Mesenchymal stem cell (in vitro differentiated cells and primary cell): ENCODE measurements around the gene CDYL2.

Source experiments
- DNase-seq: peaks from one replicate; pipeline ENCODE4 v3.0.0-alpha.2; 2013
- H2AFZ ChIP-seq: one replicate; pipeline ENCODE4 v1.6.1; 2013; ENCODE audit warnings: low read depth, mild to moderate bottlenecking, control low read depth, inconsistent platforms, low read length, moderate library complexity
- H2AK5ac ChIP-seq: 2 replicates; pipeline ENCODE4 v1.6.1; 2013; ENCODE audit warnings: low read length, moderate library complexity, mild to moderate bottlenecking, inconsistent platforms; ENCODE audit not compliant: severe bottlenecking
- H2BK120ac ChIP-seq: one replicate; pipeline ENCODE4 v1.6.1; 2013; ENCODE audit warnings: low read depth, mild to moderate bottlenecking, inconsistent platforms, low read length, moderate library complexity
- H2BK12ac ChIP-seq, 2 experiments: one replicate each; pipeline ENCODE4 v1.6.1; 2013; ENCODE audit warnings: inconsistent platforms in 2 of 2, low read length in 2 of 2, mild to moderate bottlenecking in 2 of 2, moderate library complexity in 2 of 2, control low read depth in 1 of 2
- H2BK15ac ChIP-seq: one replicate; pipeline ENCODE4 v1.6.1; 2013; ENCODE audit warnings: mild to moderate bottlenecking, low read depth, inconsistent platforms; ENCODE audit not compliant: poor library complexity, severe bottlenecking
- H2BK5ac ChIP-seq: 2 replicates; pipeline ENCODE4 v1.6.1; 2013; ENCODE audit warnings: low read depth, mild to moderate bottlenecking, low read length, control low read depth, inconsistent platforms; ENCODE audit not compliant: poor library complexity, severe bottlenecking
- H3K14ac ChIP-seq, 2 experiments: one replicate each; pipeline ENCODE4 v1.6.1; 2013; ENCODE audit warnings: inconsistent platforms in 2 of 2, low read length in 2 of 2, control low read depth in 1 of 2, mild to moderate bottlenecking in 1 of 2, moderate library complexity in 1 of 2
- H3K18ac ChIP-seq, 2 experiments: one replicate each; pipeline ENCODE4 v1.6.1; 2013; ENCODE audit warnings: inconsistent platforms in 2 of 2, low read length in 2 of 2, control low read depth in 1 of 2, low read depth in 1 of 2, mild to moderate bottlenecking in 1 of 2
- H3K23ac ChIP-seq, 2 experiments: one replicate each; pipeline ENCODE4 v1.6.1; 2013; ENCODE audit warnings: inconsistent platforms in 2 of 2, low read length in 2 of 2, mild to moderate bottlenecking in 2 of 2, moderate library complexity in 2 of 2, control low read depth in 1 of 2
- H3K27ac ChIP-seq: 2 replicates; pipeline ENCODE4 v1.5.1; 2013; ENCODE audit warnings: mild to moderate bottlenecking, moderate library complexity, low read length, control low read depth, inconsistent platforms; ENCODE audit not compliant: poor library complexity, severe bottlenecking
- H3K27me3 ChIP-seq, 2 experiments: 2 replicates each; pipeline versions ENCODE4 v1.6.1 to v1.7.0; 2013; ENCODE audit warnings: low read length in 2 of 2, mild to moderate bottlenecking in 2 of 2, moderate library complexity in 2 of 2, control low read depth in 1 of 2, inconsistent platforms in 1 of 2; ENCODE audit not compliant: control insufficient read depth in 1 of 2, insufficient read depth in 1 of 2
- H3K36me3 ChIP-seq, 2 experiments: 2 replicates each; pipeline versions ENCODE4 v1.6.1 to v1.7.0; 2013; ENCODE audit warnings: low read length in 2 of 2, control low read depth in 1 of 2, inconsistent platforms in 1 of 2, low read depth in 1 of 2, mild to moderate bottlenecking in 1 of 2; ENCODE audit not compliant: insufficient read depth in 2 of 2, control insufficient read depth in 1 of 2
- H3K4ac ChIP-seq, 2 experiments: one replicate each; pipeline ENCODE4 v1.6.1; 2013; ENCODE audit warnings: inconsistent platforms in 2 of 2, low read length in 2 of 2, mild to moderate bottlenecking in 2 of 2, moderate library complexity in 2 of 2, control low read depth in 1 of 2, low read depth in 1 of 2
- H3K4me1 ChIP-seq: 2 replicates; pipeline ENCODE4 v1.6.1; 2013; ENCODE audit warnings: low read depth, low read length, control low read depth; ENCODE audit not compliant: control insufficient read depth, insufficient read depth
- H3K4me2 ChIP-seq: 2 replicates; pipeline ENCODE4 v1.6.1; 2013; ENCODE audit warnings: low read length, mild to moderate bottlenecking, inconsistent platforms; ENCODE audit not compliant: poor library complexity, severe bottlenecking
- H3K4me3 ChIP-seq, 2 experiments: 2 replicates each; pipeline versions ENCODE4 v1.5.1 to v1.7.0; 2013; ENCODE audit warnings: low read length in 2 of 2, mild to moderate bottlenecking in 2 of 2, control low read depth in 1 of 2, low read depth in 1 of 2; ENCODE audit not compliant: insufficient read depth in 1 of 2
- H3K79me1 ChIP-seq: replicated peaks from 2 replicates; pipeline ENCODE4 v1.6.1; 2013; ENCODE audit warnings: mild to moderate bottlenecking, control low read depth, low read length, inconsistent platforms; ENCODE audit not compliant: poor library complexity, severe bottlenecking
- H3K9ac ChIP-seq: 2 replicates; pipeline ENCODE4 v1.7.0; 2013; ENCODE audit warnings: mild to moderate bottlenecking, low read length, moderate library complexity
- H3K9me3 ChIP-seq: 2 replicates; pipeline ENCODE4 v1.7.0; 2013; ENCODE audit warnings: mild to moderate bottlenecking, low read length; ENCODE audit not compliant: control insufficient read depth
- H4K8ac ChIP-seq: one replicate; pipeline ENCODE4 v1.6.1; 2013; ENCODE audit warnings: inconsistent platforms, mild to moderate bottlenecking, low read length, moderate library complexity
- H4K91ac ChIP-seq: one replicate; pipeline ENCODE4 v1.6.1; 2013; ENCODE audit warnings: mild to moderate bottlenecking, low read length, inconsistent platforms
- WGBS: methylation state at CpG from one replicate; pipeline ENCODE4 v1.1.7; 2013; ENCODE audit warnings: mixed read lengths; 5-methylcytosine and 5-hydroxymethylcytosine counted together

CDYL2 gene

DNA sequence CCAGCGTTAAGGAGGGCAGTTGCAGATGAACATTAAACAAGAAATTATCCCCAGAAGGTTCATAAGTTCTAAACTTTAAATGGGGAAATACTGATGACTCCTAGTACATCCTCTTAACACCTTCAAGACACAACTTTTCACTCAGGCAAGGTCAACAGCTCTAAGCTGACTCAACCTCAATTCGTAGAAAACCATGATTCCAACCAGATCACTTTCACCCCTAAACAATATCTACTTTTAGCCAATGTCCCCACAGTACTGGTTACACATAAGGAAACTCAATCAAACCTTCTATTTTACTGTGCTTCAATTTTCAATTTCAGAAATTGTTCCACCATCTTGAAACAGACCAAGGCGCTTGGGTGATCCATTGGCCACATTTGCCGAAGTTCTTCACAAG is 2.3 kb downstream of the CDYL2 start:
- H2AK5ac ChIP-seq = no peak overlapping the region
- no peak for DNase-seq
- no peak overlapping the region for H2BK5ac ChIP-seq
- H3K18ac ChIP-seq = no peak overlapping the region
- no peak overlapping the region for H3K4me3 ChIP-seq
- no peak overlapping the region for H2BK12ac ChIP-seq
- no peak overlapping the region for H3K14ac ChIP-seq
- peaks cover 8% of the 10 kb centered on the region for H3K4me1 ChIP-seq
- H3K79me1 ChIP-seq = no peaks in the 10 kb centered on the region
- no peaks in the 10 kb centered on the region for H3K9me3 ChIP-seq
- H2AFZ ChIP-seq = no peak overlapping the region
- no peak overlapping the region for H2BK15ac ChIP-seq
- H3K9ac ChIP-seq = no peak overlapping the region
- no peaks in the 10 kb centered on the region for H3K36me3 ChIP-seq
- H3K4me2 ChIP-seq = no peak overlapping the region
- WGBS = 93% methylated on average over 4 of the region's 4 CpGs
- H3K23ac ChIP-seq = no peak overlapping the region
- H3K27ac ChIP-seq = no peak overlapping the region
- H4K91ac ChIP-seq = no peak overlapping the region
- H3K4ac ChIP-seq = no peak overlapping the region
- no peak overlapping the region for H4K8ac ChIP-seq
- peaks cover 0 to 17% of the 10 kb centered on the region in 2 experiments for H3K27me3 ChIP-seq
- no peak overlapping the region for H2BK120ac ChIP-seq

DNA sequence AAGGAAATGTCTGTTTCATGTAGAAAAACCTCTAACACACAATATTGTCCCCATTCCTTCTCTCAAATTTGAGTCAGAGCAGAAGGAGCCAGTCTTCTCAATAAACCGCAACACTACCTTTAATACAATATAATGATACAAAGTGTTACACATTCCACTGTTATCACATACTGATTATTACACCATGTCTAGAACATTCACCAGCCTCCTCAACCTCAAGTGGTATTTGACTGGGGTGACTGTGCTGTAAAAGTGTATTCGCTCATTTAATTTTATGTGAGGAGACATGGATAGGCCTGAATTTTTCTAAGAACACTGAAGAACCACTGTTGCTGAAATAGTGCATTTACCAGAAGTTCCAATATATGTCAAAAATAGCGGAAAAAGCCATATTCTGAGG is 10.3 kb downstream of the CDYL2 start:
- no peak overlapping the region for H3K4me2 ChIP-seq
- H3K23ac ChIP-seq = no peak overlapping the region
- H3K4ac ChIP-seq = no peak overlapping the region
- H3K9ac ChIP-seq = no peak overlapping the region
- no peaks in the 10 kb centered on the region for H3K79me1 ChIP-seq
- H4K8ac ChIP-seq = no peak overlapping the region
- no peaks in the 10 kb centered on the region for H3K27me3 ChIP-seq
- H3K4me3 ChIP-seq = no peak overlapping the region
- H3K9me3 ChIP-seq = no peaks in the 10 kb centered on the region
- H2BK12ac ChIP-seq = no peak overlapping the region
- no peak overlapping the region for H2AK5ac ChIP-seq
- H3K36me3 ChIP-seq = no peaks in the 10 kb centered on the region
- H3K14ac ChIP-seq = no peak overlapping the region
- no peak overlapping the region for H2BK120ac ChIP-seq
- H3K4me1 ChIP-seq = no peaks in the 10 kb centered on the region
- WGBS = 100% methylated on average over 1 of the region's 3 CpGs
- H2AFZ ChIP-seq = no peak overlapping the region
- no peak for DNase-seq
- no peak overlapping the region for H3K18ac ChIP-seq
- no peak overlapping the region for H2BK5ac ChIP-seq
- no peak overlapping the region for H2BK15ac ChIP-seq
- no peak overlapping the region for H4K91ac ChIP-seq
- no peak overlapping the region for H3K27ac ChIP-seq

DNA sequence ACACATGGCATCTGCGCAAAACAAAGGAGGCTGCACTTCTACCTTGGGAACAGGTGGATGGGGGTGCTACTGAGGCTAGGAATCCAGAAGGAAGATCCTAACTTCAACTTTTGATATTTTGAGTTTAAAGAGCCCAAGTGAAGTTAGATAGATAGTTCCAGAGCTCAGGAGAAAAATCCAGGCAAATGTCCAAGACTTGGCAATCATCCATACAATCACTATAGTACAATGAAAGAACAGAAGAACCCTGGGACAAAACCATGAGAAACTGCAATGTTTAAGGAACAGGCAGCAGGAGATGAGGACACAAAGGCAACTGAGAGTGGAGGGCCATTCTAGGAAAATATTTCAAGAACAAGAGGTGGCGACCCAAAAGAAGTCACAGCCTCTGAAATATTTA is 12.4 kb downstream of the CDYL2 start:
- Histone ChIP-seq H3K4me3 (no peak overlapping the region), H3K4ac (no peak overlapping the region), H2BK12ac (no peak overlapping the region), H3K4me2 (no peak overlapping the region), H2BK15ac (no peak overlapping the region), H2BK5ac (no peak overlapping the region), H3K14ac (no peak overlapping the region), H3K9ac (no peak overlapping the region), H3K27ac (no peak overlapping the region), H3K23ac (no peak overlapping the region), H3K4me1 (no peaks in the 10 kb centered on the region), H3K79me1 (no peaks in the 10 kb centered on the region), H4K91ac (no peak overlapping the region), H2AK5ac (no peak overlapping the region), H2AFZ (no peak overlapping the region), H3K9me3 (no peaks in the 10 kb centered on the region), H3K27me3 (no peaks in the 10 kb centered on the region), H2BK120ac (no peak overlapping the region), H4K8ac (no peak overlapping the region), H3K36me3 (no peaks in the 10 kb centered on the region), H3K18ac (no peak overlapping the region)
- WGBS = 63% methylated on average over 2 of the region's 2 CpGs
- DNase-seq = no peak

DNA sequence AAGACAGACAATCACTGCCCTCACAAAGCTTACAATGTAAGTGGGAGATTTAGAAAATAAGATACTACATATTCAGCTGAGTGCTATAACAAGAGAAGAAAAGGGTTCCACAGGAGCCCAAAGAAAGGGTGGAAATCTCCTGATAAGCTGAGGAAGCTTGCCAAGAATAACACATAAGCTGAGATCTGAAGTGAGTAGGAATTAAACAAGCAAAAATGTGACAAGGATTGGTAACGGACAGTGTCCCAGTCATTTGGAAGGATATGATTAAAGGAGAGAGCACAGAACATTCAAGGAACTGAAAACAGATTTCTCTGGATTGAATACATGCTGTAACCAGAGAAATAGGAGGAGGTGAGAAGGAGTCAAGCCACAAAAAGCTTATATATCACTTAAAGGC is 13.0 kb downstream of the CDYL2 start:
- Histone ChIP-seq H4K8ac (no peak overlapping the region), H3K27me3 (no peaks in the 10 kb centered on the region), H3K9me3 (no peaks in the 10 kb centered on the region), H3K36me3 (no peaks in the 10 kb centered on the region), H3K23ac (no peak overlapping the region), H3K14ac (no peak overlapping the region), H2AK5ac (no peak overlapping the region), H3K18ac (no peak overlapping the region), H2BK15ac (no peak overlapping the region), H3K4me3 (no peak overlapping the region), H3K79me1 (no peaks in the 10 kb centered on the region), H3K4me1 (no peaks in the 10 kb centered on the region), H2BK12ac (no peak overlapping the region), H2BK120ac (no peak overlapping the region), H2BK5ac (no peak overlapping the region), H3K4ac (no peak overlapping the region), H3K27ac (no peak overlapping the region), H4K91ac (no peak overlapping the region), H3K4me2 (no peak overlapping the region), H3K9ac (no peak overlapping the region), H2AFZ (no peak overlapping the region)
- 66% methylated on average over 1 of the region's 1 CpG for WGBS
- no peak for DNase-seq
